OCI-M2 (cell line): ENCODE results near the gene LAPTM4A.
"Not testable (repeated sequence)": the region's sequence is repeated elsewhere in the genome, so short reads cannot be mapped to it uniquely, and the experiment has no call there.

Source experiments
- DNase-seq: peaks from one replicate; lab custom pipeline; 2025; ENCODE audit not compliant: unreplicated experiment; lab: John Stamatoyannopoulos, UW

LAPTM4A gene

DNA sequence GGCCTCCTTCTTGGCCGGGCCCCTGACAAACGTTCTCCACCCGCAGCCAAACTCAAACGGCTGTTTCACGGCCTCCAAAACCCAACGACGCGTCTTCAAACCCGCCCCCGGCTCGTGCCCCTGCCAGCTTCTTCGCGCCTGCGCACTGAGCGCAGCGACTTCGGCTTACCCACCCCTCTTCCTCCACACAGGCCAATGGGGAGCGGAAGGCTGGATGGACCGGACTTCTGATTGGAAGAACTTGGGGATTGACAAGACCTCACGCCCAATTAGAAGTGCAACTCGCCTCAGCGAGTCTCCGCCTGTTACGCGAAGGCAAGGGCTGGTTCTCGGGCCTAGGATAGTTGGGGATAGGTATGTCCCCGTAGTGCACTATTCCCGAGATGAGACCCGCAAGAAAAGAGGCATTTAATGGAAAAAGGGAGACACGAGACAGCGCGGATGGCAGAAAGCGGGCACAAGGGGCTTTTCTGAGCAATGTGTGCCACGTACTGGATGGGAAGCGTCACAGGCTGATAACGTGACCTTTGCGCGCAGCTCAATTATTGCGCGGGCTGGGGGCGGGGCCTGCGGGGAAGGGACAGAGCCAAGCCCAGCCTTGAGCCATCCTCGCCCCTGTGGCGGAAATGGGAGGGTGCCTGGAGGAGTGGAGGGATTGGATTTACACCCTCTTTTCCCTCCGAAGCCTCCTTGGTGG is at the start of gene LAPTM4A:
TSS of gene LAPTM4A (minus strand) at position 97 of the 697 bp plus-strand sequence. CDS start 108 bp downstream, outside the sequence.
- DNase-seq: peak; percentile 85

GRCh38 chr2:20100711-20101110 is 49.3 kb upstream of the LAPTM4A start:
- no peak for DNase-seq

GRCh38 chr2:20099780-20100179 is 48.4 kb upstream of the LAPTM4A start:
- DNase-seq: no peak

DNA sequence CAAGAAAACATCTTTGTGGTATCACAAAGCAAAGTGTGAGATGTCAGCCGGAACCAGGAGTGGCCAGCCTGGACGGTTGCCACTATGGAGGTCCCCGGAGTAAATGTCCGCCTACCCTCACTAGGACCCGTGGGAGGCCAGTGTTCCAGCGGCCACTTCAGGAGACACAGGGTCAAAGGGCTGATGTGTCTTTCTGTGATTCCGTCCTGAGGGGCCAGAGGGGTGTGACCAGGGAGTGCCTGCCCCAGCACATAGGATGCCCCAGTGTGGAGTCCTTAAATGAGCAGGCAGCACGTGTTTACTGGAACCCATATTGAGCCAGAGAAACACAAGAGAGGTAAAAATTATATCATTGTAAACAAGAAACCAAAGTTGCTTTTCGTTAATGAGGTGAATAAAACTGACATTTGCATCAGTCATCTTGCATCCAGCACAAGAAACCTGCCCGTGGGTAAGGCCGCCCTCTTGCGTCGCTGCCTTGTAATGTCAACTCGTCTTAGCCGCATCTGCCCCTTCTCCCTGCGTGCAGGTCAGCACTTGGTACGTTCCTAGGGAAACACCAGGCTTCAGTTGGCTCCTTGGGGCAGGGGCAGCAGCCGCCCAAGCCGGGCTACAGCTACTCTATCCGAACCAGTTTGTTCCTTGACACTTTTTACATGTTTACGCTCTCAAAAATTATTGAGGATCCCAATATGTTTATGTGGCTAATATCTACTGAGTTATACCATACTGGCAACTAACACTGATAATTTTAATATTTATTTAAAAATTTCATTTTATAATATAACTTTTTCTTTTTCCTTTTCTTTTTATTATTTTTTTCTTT is 46.7 kb upstream of the LAPTM4A start:
- DNase-seq: no peak

- no peak for DNase-seq
These were observed 44.0 kb upstream of the LAPTM4A start for GRCh38 chr2:20095469-20095868.

- no peak for DNase-seq
These were observed 43.5 kb upstream of the LAPTM4A start for GRCh38 chr2:20094955-20095354.

DNA sequence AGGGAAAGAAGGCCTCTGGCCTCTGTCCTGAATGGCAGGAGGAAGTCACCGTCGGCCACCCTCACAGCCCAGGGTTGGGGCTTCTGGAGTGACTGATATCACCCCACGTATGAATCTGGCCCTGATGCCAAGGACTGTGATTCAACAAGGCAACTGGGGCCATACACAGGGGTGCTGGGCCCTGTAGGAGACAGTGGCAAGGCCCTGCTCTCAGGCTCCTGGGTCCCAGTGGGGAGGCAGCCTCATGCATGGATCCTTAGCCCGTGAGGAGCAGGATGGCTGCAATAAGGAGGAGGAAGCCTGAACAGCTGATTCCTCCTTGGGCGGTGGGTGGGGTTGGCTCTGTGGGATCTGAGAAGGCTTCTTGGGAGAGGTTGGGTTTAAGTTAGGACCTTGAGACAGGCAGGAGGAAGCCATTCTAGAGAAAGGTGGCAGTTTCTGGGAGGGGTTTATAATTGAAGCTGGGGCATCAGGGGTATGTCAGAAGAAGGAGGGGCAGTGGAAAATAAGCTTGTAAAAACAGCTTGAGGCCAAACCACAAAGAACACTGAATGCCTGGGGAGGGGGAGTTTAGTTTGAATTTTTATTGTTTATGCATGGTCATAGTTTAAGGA is 42.8 kb upstream of the LAPTM4A start:
- no peak for DNase-seq

GRCh38 chr2:20093263-20094141 is 42.1 kb upstream of the LAPTM4A start:
- no peak for DNase-seq

DNA sequence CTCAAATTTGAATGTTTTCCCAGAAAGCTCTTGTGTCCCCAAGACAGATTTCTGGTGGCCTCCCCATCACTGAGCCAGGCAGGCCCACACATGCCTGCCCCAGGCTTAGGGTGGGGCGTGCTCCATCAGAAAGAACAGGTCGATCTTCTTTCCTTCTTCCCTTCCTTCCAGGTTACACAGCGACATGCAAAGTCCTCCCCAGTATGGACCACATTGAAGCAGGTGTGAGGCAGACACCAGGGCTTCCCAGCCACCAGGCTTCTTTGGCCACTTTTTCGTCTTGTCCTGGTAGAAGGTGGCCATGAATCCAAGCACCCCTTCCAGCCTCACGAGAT is 41.4 kb upstream of the LAPTM4A start:
- no peak for DNase-seq

GRCh38 chr2:20092226-20092900 is 40.9 kb upstream of the LAPTM4A start:
- DNase-seq: no peak

GRCh38 chr2:20091305-20091991 is 40.0 kb upstream of the LAPTM4A start:
- DNase-seq: no peak

DNA sequence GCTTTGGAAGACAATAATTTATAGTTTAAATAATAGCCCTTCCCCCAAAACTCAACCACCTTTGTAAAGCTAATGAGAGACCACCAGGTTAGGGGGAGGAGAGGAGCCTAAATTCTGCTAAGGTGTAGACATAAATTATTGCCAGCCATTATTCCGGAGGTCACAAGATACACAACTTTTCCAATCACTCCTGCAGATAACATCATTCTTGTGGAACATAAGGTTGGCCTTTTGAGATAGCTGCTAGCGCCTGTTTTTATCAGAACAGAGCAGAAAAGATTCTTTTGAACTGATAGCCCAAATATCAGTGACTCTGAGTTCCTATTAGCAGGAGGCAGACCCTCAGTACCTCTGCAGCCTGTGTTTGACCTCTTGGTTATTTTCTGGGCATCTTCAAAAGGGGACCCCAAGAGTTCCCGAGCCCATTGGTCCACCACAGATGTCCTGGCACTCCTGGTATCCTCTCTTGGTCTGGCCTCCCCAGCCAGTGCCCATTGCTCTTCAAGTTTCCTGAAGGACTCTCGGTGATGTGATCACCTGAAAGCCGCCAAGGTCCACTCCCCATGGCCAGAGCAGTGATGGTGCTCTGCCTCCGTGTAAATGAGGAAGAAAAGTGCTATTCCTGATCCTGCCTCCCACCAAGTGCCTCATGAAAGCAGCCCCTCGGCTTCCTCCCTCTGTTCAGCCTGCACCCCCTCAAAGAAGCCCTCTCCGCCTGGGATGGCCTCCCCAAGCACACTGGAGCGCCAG is 38.5 kb upstream of the LAPTM4A start:
- no peak for DNase-seq

DNA sequence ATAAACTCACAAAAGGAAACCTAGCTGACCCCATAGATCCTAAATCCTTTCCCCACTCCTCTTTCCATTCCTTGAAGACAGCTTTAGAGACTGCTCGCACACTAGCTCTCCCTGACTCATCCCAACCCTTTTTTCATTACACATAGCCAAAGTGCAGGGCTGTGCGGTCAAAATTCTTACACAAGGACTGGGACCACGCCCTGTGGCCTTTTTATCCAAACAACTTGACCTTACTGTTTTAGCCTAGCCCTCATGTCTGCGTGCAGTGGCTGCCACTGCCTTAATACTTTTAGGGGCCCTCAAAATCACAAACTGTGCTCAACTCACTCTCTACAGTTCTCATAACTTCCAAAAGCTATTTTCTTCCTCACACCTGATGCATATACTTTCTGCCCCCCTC is 34.5 kb upstream of the LAPTM4A start:
- DNase-seq: not testable (repeated sequence)

DNA sequence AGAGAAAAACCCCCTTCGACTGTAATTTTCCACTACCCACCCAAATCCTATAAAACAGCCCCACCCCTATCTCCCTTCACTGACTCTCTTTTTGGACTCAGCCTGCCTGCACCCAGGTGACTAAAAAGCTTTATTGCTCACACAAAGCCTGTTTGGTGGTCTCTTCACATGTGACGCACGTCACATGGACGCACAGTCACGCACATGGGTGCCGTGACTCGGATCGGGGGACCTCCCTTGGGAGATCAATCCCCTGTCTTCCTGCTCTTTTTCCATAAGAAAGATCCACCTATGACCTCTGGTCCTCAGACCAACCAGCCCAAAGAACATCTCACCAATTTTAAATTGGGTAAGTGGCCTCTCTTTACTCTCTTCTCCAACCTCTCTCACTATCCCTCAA is 31.4 kb upstream of the LAPTM4A start:
- DNase-seq: not testable (repeated sequence)

DNA sequence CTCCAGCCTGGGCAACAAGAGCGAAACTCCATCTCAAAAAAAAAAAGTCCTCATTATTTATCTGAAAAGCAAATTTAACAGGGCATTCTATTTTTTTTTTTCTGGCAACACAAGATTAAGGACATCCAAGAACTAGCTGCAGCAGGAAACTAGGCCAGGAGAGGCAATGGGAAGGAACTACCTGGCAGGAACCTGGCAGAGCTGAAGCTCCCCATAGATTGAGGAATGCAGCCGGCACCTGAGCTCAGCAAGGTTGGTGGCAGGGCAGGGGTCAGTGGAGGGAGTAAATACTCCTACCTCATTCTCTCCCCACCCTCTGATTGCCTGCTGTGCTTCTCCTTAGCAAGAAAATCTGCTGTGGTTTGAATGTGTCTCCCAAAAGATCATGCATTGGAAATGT is 30.4 kb upstream of the LAPTM4A start:
- no peak for DNase-seq

- DNase-seq: no peak
These were observed 29.5 kb upstream of the LAPTM4A start for GRCh38 chr2:20080839-20081415.

- DNase-seq: no peak
These were observed 29.0 kb upstream of the LAPTM4A start for GRCh38 chr2:20080428-20080827.

DNA sequence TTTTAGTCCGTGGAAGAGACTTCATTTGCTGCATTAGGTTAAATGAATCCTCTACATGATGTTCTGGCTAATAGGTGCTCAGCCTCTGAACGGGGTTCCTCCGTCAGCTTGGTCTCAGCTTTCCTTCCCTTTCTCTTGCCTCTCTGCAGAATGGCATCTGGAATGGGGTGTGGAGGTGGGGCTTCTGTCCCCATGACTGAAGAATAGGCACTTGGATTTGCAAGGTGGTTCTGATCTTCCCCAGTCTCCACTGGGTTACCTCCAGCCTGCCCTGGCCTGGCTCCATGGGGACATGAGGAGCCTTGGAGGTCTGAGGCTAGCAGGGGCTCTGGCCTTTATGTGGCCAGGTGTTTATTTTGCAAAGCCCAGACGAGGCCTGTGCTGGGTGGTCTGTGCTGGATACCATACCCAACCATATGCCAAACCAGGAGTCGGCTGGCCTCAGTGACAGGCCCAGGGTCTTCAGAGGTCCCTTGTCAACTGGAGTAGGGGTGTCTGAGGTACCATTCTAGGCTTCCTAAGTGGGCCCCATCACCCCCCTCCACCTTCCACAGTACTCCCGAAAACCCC is 28.2 kb upstream of the LAPTM4A start:
- DNase-seq: no peak
